ENCODE data around the gene GLOD5. TPM values are rescaled to one million over a fixed set of nuclear protein-coding genes. Genes with fewer than 3 reads are reported as not detected.

GLOD5 gene
- total RNA-seq, 2 experiments from 2014 or later = not detected

DNA sequence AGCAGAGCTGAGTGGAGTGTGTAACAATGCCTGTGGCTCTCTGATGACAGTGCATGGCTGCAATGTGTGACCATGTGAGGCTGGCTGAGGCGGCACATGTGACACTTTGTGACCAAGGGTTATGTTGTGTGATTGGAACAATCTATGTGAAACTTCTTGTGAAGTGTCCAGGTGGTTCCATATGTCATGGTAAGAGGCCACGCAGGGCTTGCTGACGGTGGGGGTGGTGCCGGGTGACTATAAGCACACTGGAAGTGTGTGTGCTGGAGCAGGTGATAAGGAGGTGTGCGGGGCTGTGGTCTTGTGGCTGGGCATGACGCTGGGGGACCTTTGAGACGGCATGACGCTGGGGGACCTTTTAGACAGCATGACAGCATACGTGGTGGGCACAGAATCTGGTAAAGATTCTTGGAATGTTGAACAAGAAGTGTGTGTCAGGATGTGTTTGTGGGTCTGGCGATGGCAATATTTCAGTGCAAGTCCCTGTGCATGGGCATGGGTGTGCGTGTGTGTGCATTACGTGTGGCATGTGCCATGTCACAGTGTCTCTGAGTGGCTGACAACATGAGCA lies 32.9 kb downstream of the GLOD5 start:
- H3K36me3 ChIP-seq (ENCODE audit: insufficient read depth, low read length) = no peaks in the 10 kb centered on the region
- Mint-ChIP-seq H3K27ac (no peak overlapping the region), H3K4me3 (no peak overlapping the region), H3K36me3 (ENCODE audit: low read depth) (no peaks in the 10 kb centered on the region), H3K9me3 (no peaks in the 10 kb centered on the region), H3K4me1 (ENCODE audit: low read depth) (no peaks in the 10 kb centered on the region), H3K27me3 (no peaks in the 10 kb centered on the region)
- ChIA-PET POLR2A (no interaction called here), CTCF (no interaction called here)
- DNase-seq (no peak), ATAC-seq (ENCODE audit: poor library complexity) (no peak)
- H3K27me3 ChIP-seq (ENCODE audit: control insufficient read depth in 1 of 2, insufficient read depth in 2 of 2, low read length in 2 of 2) = no peaks in the 10 kb centered on the region
- no peaks in the 10 kb centered on the region for H3K9me3 ChIP-seq (ENCODE audit: control insufficient read depth in 1 of 2, insufficient read depth in 1 of 2, low read length in 2 of 2)
- peaks cover 4% of the 10 kb centered on the region for H3K4me1 ChIP-seq (ENCODE audit: insufficient read depth, low read length)
- no peak overlapping the region for H3K27ac ChIP-seq (ENCODE audit: low read depth in 1 of 2, low read length in 2 of 2)
- no peak overlapping the region for H3K4me3 ChIP-seq (ENCODE audit: low read length)
- TF ChIP-seq CTCF (IDR thresholded peaks at IDR 0.05) = no peak
- intact Hi-C loops (cut with DNase I, micrococcal nuclease) = loop anchor here in 1 of 2 experiments (5.0 kb wide), 1 partner anchor 42 kb away; no protein-coding TSS in a partner anchor

DNA sequence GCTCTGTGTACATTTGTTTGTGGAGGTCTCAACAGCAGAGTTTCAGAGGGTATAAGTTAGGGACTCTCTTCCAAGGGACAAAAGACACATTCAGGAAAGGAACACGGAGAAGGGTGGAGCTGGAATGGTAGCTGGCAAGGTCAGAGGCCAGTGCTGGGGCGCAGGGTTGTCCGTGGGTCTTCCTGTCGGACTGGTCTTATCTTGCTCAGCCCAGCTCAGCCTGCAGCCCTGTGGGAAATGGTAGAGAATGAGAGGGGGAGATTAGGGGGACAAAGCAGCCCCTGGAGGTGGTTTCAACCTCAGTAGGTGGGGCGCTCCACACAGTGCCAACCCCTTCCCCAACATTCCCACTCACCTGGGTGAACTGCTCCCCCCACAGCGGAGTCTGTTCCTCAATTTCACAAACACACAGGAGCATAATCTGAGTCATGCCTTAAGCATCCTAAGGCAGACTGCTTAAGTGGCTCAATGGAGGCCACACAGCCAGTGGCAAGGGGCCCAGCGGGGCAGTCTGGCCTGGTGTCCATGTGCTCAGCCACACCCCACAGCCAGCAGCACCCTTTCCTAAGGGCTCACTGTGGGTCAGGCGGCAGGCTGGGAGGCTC lies 33.5 kb downstream of the GLOD5 start:
- intact Hi-C loops (cut with DNase I, micrococcal nuclease) = loop anchor here in 1 of 2 experiments (5.0 kb wide), 1 partner anchor 43 kb away; no protein-coding TSS in a partner anchor
- Histone ChIP-seq H3K36me3 (ENCODE audit: insufficient read depth, low read length) (no peaks in the 10 kb centered on the region), H3K9me3 (ENCODE audit: control insufficient read depth in 1 of 2, insufficient read depth in 1 of 2, low read length in 2 of 2) (no peaks in the 10 kb centered on the region), H3K27me3 (ENCODE audit: control insufficient read depth in 1 of 2, insufficient read depth in 2 of 2, low read length in 2 of 2) (no peaks in the 10 kb centered on the region), H3K27ac (ENCODE audit: low read depth in 1 of 2, low read length in 2 of 2) (no peak overlapping the region), H3K4me1 (ENCODE audit: insufficient read depth, low read length) (no peaks in the 10 kb centered on the region), H3K4me3 (ENCODE audit: low read length) (no peak overlapping the region)
- Mint-ChIP-seq H3K36me3 (ENCODE audit: low read depth) (no peaks in the 10 kb centered on the region), H3K4me1 (ENCODE audit: low read depth) (no peaks in the 10 kb centered on the region), H3K27me3 (no peaks in the 10 kb centered on the region), H3K4me3 (no peak overlapping the region), H3K27ac (no peak overlapping the region), H3K9me3 (no peaks in the 10 kb centered on the region)
- CTCF ChIA-PET = no interaction called here
- no peak for TF ChIP-seq CTCF (IDR thresholded peaks at IDR 0.05)
- ATAC-seq (ENCODE audit: poor library complexity) = no peak
- POLR2A ChIA-PET = no interaction called here
- DNase-seq = no peak

DNA sequence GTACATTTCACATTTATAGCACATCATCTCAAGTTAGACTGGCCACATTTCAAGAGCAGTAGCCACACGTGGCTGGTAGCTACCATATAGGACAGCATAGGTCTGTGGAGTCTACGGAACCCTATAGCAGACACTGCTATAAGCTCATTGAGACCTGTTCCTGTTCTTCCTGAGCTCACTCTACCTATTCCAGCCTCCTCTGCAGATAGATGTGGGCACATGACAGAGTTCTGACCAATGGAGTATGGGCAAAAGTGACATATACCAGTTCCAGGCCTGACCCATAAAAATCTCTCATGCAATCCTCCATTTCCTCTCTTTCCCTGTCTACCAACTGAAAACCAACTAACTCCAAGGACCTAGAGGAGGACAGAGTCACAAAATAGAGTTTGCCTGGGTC lies 36.8 kb downstream of the GLOD5 start:
- Mint-ChIP-seq H3K27ac (no peak overlapping the region), H3K9me3 (no peaks in the 10 kb centered on the region), H3K36me3 (ENCODE audit: low read depth) (peaks cover 9% of the 10 kb centered on the region), H3K4me1 (ENCODE audit: low read depth) (peaks cover 18% of the 10 kb centered on the region), H3K4me3 (no peak overlapping the region), H3K27me3 (no peaks in the 10 kb centered on the region)
- DNase-seq (no peak), ATAC-seq (ENCODE audit: poor library complexity) (no peak)
- no peak overlapping the region for H3K27ac ChIP-seq (ENCODE audit: low read depth in 1 of 2, low read length in 2 of 2)
- ChIA-PET CTCF (no interaction called here), POLR2A (no interaction called here)
- H3K9me3 ChIP-seq (ENCODE audit: control insufficient read depth in 1 of 2, insufficient read depth in 1 of 2, low read length in 2 of 2) = no peaks in the 10 kb centered on the region
- peaks cover 17% of the 10 kb centered on the region for H3K4me1 ChIP-seq (ENCODE audit: insufficient read depth, low read length)
- H3K27me3 ChIP-seq (ENCODE audit: control insufficient read depth in 1 of 2, insufficient read depth in 2 of 2, low read length in 2 of 2) = no peaks in the 10 kb centered on the region
- no peak for TF ChIP-seq CTCF (IDR thresholded peaks at IDR 0.05)
- H3K36me3 ChIP-seq (ENCODE audit: insufficient read depth, low read length) = peaks cover 4% of the 10 kb centered on the region
- intact Hi-C loops (cut with DNase I, micrococcal nuclease) = no loop called here
- no peak overlapping the region for H3K4me3 ChIP-seq (ENCODE audit: low read length)

Measured in CD4-positive, alpha-beta T cell (primary cell).